Peyer's patch (tissue), 4 donors: ENCODE data around the gene ADAT1.

Experiments used
- CTCF ChIP-seq, 6 experiments: fragments of 450-650 bp in 4 of 6; fragments of 200-600 bp in 2 of 6; sonication (generic) in 1 of 6; IDR thresholded peaks; one replicate each; pipeline ENCODE4 v1.5.1; 2017 to 2019; ENCODE audit warnings: antibody characterized with exemption in 6 of 6, mild to moderate bottlenecking in 3 of 6, moderate library complexity in 1 of 6
- POLR2A ChIP-seq, 2 donors: fragments of 450-650 bp; IDR thresholded peaks; one replicate each; pipeline ENCODE4 v1.5.1; 2017; ENCODE audit warnings: antibody characterized with exemption in 2 of 2, mild to moderate bottlenecking in 2 of 2, moderate library complexity in 2 of 2

DNA sequence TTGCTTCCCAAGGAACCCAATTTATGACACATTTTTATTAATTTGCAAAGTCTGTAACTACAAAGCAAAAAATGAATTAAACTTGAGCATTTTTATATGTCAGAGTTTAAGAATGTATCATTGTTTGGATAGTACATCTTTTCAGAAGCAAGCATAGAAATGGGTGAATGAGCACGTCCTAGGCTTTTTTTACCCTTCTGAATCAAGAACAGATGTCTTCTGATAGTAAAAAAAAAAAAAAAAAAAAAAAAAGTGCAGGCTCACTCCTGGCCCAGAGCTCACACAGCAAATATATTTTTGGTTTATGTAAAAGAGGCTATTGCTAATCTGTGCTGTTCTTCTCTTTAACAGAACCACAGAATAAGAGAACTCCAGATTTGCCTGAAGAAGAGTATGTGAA lies 30.8 kb upstream of the ADAT1 start:
- TF ChIP-seq CTCF (IDR thresholded peaks at IDR 0.05), result no peak
- TF ChIP-seq POLR2A (IDR thresholded peaks at IDR 0.05), result no peak
